Vagina (tissue), 2 donors: ENCODE results near the gene HRK. TPM values are rescaled to one million over a fixed set of nuclear protein-coding genes. Genes with fewer than 3 reads are reported as not detected.

Experiments
- DNase-seq, 2 donors: peaks; one replicate each; pipeline ENCODE4 v3.0.0-alpha.2; 2017; ENCODE audit errors: extremely low spot score in 2 of 2
- H3K27ac ChIP-seq: fragments of 200-600 bp; sonication (generic); one replicate; pipeline ENCODE4 v1.5.1; 2019
- H3K27me3 ChIP-seq: fragments of 200-600 bp; sonication (generic); one replicate; pipeline ENCODE4 v1.5.1; 2019
- H3K36me3 ChIP-seq, 2 donors: fragments of 200-600 bp; sonication (generic); one replicate each; pipeline ENCODE4 v1.5.1; 2017 to 2019
- H3K4me1 ChIP-seq: fragments of 200-600 bp; sonication (generic); one replicate; pipeline ENCODE4 v1.5.1; 2019
- H3K4me3 ChIP-seq, 2 donors: fragments of 200-600 bp; sonication (generic); 1 replicate in 1 of 2; 2 replicates in 1 of 2; pipeline ENCODE4 v1.5.1; 2016 to 2019
- H3K9me3 ChIP-seq: fragments of 200-600 bp; sonication (generic); one replicate; pipeline ENCODE4 v1.5.1; 2019
- CTCF ChIP-seq, 3 experiments: fragments of 450-650 bp in 2 of 3; fragments of 200-600 bp in 1 of 3; sonication (generic) in 1 of 3; IDR thresholded peaks; one replicate each; pipeline ENCODE4 v1.5.1; 2017 to 2019; ENCODE audit warnings: antibody characterized with exemption in 3 of 3, mild to moderate bottlenecking in 2 of 3, moderate library complexity in 2 of 3
- POLR2A ChIP-seq, 2 donors: fragments of 450-650 bp; IDR thresholded peaks; one replicate each; pipeline ENCODE4 v1.6.1; 2017; ENCODE audit warnings: antibody characterized with exemption in 2 of 2, mild to moderate bottlenecking in 2 of 2, moderate library complexity in 2 of 2
- POLR2AphosphoS5 ChIP-seq, 2 donors: sonication (generic); formaldehyde crosslinking; IDR thresholded peaks; one replicate each; pipeline ENCODE4 v1.9.0; 2017; ENCODE audit warnings: antibody characterized with exemption in 2 of 2, mild to moderate bottlenecking in 2 of 2, low read depth in 1 of 2; ENCODE audit not compliant: insufficient read depth in 1 of 2
- intact Hi-C: fragments of 100-400 bp; cut with DNase I; formaldehyde crosslinking; loops from one replicate; pipeline ENCODE4 v1.15.1; 2023
- total RNA-seq: library from RNA; depleted of rRNA; stranded (reverse); fragments of >200 nt; gene quantifications from one replicate; pipeline ENCODE4 v1.2.3, GENCODE V29; 2016

Gene HRK
- total RNA-seq, 1 donor from 2014 or later: not detected

- Histone ChIP-seq H3K36me3 (no peaks in the 10 kb centered on the region), H3K27me3 (peaks cover 5% of the 10 kb centered on the region), H3K27ac (no peak overlapping the region), H3K9me3 (no peaks in the 10 kb centered on the region), H3K4me3 (no peak overlapping the region), H3K4me1 (peaks cover 14% of the 10 kb centered on the region)
- no peak for DNase-seq
- intact Hi-C loops: no loop called here
- no peak for TF ChIP-seq POLR2A (IDR thresholded peaks at IDR 0.05)
- no peak for TF ChIP-seq POLR2AphosphoS5 (IDR thresholded peaks at IDR 0.05; ENCODE audit: insufficient read depth in 1 of 2, low read depth in 1 of 2)
- no peak for TF ChIP-seq CTCF (IDR thresholded peaks at IDR 0.05)
These were observed 4.2 kb upstream of the HRK start for GRCh38 chr12:116885491-116885890.

GRCh38 chr12:116884871-116885270 lies 3.6 kb upstream of the HRK start:
- Histone ChIP-seq H3K4me1 (peaks cover 20% of the 10 kb centered on the region), H3K36me3 (no peaks in the 10 kb centered on the region), H3K4me3 (no peak overlapping the region), H3K27me3 (peaks cover 5% of the 10 kb centered on the region), H3K9me3 (no peaks in the 10 kb centered on the region), H3K27ac (no peak overlapping the region)
- DNase-seq: no peak
- intact Hi-C loops: no loop called here
- TF ChIP-seq CTCF (IDR thresholded peaks at IDR 0.05): no peak
- no peak for TF ChIP-seq POLR2A (IDR thresholded peaks at IDR 0.05)
- TF ChIP-seq POLR2AphosphoS5 (IDR thresholded peaks at IDR 0.05; ENCODE audit: insufficient read depth in 1 of 2, low read depth in 1 of 2): no peak

GRCh38 chr12:116882742-116883141 lies 1.5 kb upstream of the HRK start:
- DNase-seq: no peak
- no peak overlapping the region for H3K4me3 ChIP-seq
- H3K9me3 ChIP-seq: no peaks in the 10 kb centered on the region
- intact Hi-C loops: no loop called here
- H3K4me1 ChIP-seq: peaks cover 37% of the 10 kb centered on the region
- TF ChIP-seq CTCF (IDR thresholded peaks at IDR 0.05) (no peak), POLR2A (IDR thresholded peaks at IDR 0.05) (no peak), POLR2AphosphoS5 (IDR thresholded peaks at IDR 0.05; ENCODE audit: insufficient read depth in 1 of 2, low read depth in 1 of 2) (no peak)
- H3K27me3 ChIP-seq: peaks cover 11% of the 10 kb centered on the region
- H3K36me3 ChIP-seq: no peaks in the 10 kb centered on the region
- no peak overlapping the region for H3K27ac ChIP-seq

DNA sequence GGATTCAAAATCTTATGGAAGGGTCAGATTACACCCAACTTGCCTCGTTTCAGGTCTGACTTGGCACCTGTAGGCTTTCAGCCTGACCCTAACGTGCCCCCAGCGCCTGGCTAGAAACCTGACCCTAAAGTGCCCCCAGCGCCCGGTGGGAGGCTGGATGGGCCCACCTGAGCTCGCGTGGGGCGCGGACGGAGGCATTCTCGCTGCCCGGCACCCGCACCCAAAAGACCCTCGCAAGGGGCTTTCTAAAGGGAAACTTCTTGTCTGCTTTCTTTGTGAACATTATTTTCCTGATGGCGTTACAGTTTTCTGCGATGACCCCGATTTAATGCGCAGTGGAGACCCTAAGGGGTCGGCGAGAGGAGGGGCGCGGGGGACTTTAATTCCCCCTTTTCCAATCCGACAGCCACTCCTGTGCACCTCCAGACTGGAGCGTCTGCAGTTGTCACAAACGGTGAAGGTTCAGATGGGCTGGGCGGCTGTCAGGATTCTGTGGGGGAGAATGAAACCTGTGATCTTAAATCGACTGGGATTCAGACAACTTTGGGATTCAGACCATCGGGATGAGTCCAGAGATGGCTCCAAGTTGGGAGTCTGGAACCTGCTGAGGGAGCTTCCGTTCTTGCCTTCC lies 751 bp upstream of the HRK start:
- Histone ChIP-seq H3K9me3 (no peaks in the 10 kb centered on the region), H3K4me3 (peak overlapping the region in 1 of 2 donors; percentile 46), H3K36me3 (no peaks in the 10 kb centered on the region), H3K4me1 (peaks cover 37% of the 10 kb centered on the region), H3K27me3 (peaks cover 11% of the 10 kb centered on the region), H3K27ac (no peak overlapping the region)
- intact Hi-C loops: no loop called here
- no peak for TF ChIP-seq CTCF (IDR thresholded peaks at IDR 0.05)
- no peak for TF ChIP-seq POLR2AphosphoS5 (IDR thresholded peaks at IDR 0.05; ENCODE audit: insufficient read depth in 1 of 2, low read depth in 1 of 2)
- no peak for TF ChIP-seq POLR2A (IDR thresholded peaks at IDR 0.05)
- no peak for DNase-seq

GRCh38 chr12:116880817-116881324 lies 370 bp downstream of the HRK start:
- peaks cover 11% of the 10 kb centered on the region for H3K27me3 ChIP-seq
- H3K27ac ChIP-seq: no peak overlapping the region
- intact Hi-C loops: no loop called here
- no peaks in the 10 kb centered on the region for H3K9me3 ChIP-seq
- no peaks in the 10 kb centered on the region for H3K36me3 ChIP-seq
- no peak for TF ChIP-seq CTCF (IDR thresholded peaks at IDR 0.05)
- no peak for TF ChIP-seq POLR2AphosphoS5 (IDR thresholded peaks at IDR 0.05; ENCODE audit: insufficient read depth in 1 of 2, low read depth in 1 of 2)
- no peak for DNase-seq
- H3K4me3 ChIP-seq: peak overlapping the region; percentile 15 to 46
- peaks cover 37% of the 10 kb centered on the region for H3K4me1 ChIP-seq
